ENCODE data around the gene ZNF821. TPM values are rescaled to one million over a fixed set of nuclear protein-coding genes. Genes with fewer than 3 reads are reported as not detected.
A peak's percentile ranks its signal among the peaks of the same experiment; 100 is the strongest.

ZNF821 gene
- total RNA-seq, 1 experiment from 2014 or later = 3.4 TPM

GRCh38 chr16:71895679-71896365 is 11.8 kb upstream of the ZNF821 start:
- peaks cover 12% of the 10 kb centered on the region for H3K4me1 Mint-ChIP-seq (ENCODE audit: insufficient read depth, unreplicated experiment)
- no peaks in the 10 kb centered on the region for H3K27me3 Mint-ChIP-seq (ENCODE audit: insufficient read depth, unreplicated experiment)
- peak overlapping the region; percentile 87 for H3K4me3 Mint-ChIP-seq (ENCODE audit: unreplicated experiment)
- peak; percentile 50 for DNase-seq (ENCODE audit: unreplicated experiment)
- peak overlapping the region; percentile 96 for H3K27ac Mint-ChIP-seq (ENCODE audit: low read depth, unreplicated experiment)
- POLR2A ChIA-PET = interaction anchor here (0.6 to 7.8 kb wide), 27 partner anchors 7 to 1373 kb away, joined by 3 to 141 read pairs (median 5); partner anchors contain the start of genes AP1G1, ATXN1L, COG4 and DHX38
- no TSS peak for BruUV-seq (replicated peaks)
- H3K36me3 Mint-ChIP-seq (ENCODE audit: insufficient read depth, unreplicated experiment) = peaks cover 10% of the 10 kb centered on the region
- TF ChIP-seq CTCF (IDR thresholded peaks at IDR 0.05; ENCODE audit: unreplicated experiment) = no peak
- no peaks in the 10 kb centered on the region for H3K9me3 Mint-ChIP-seq (ENCODE audit: unreplicated experiment)
- CTCF ChIA-PET = interaction anchor here (0.7 to 2.7 kb wide), 6 partner anchors 9 to 65 kb away, joined by 3 to 23 read pairs (median 4); no protein-coding TSS in a partner anchor
- intact Hi-C loops (cut with micrococcal nuclease) = loop anchor here (2.0 to 10.0 kb wide), 2 partner anchors 87 to 199 kb away; partner anchors contain the start of genes AP1G1, DHX38 and TXNL4B

- CTCF ChIA-PET = interaction anchor here (0.7 to 2.7 kb wide), 2 partner anchors 13 to 87 kb away, joined by 4 to 23 read pairs; no protein-coding TSS in a partner anchor
- Mint-ChIP-seq H3K9me3 (ENCODE audit: unreplicated experiment) (no peaks in the 10 kb centered on the region), H3K4me3 (ENCODE audit: unreplicated experiment) (peak within 1 kb of the TSS; percentile 87), H3K4me1 (ENCODE audit: insufficient read depth, unreplicated experiment) (peaks cover 6% of the 10 kb centered on the region), H3K36me3 (ENCODE audit: insufficient read depth, unreplicated experiment) (peaks cover 10% of the 10 kb centered on the region), H3K27ac (ENCODE audit: low read depth, unreplicated experiment) (peak within 1 kb of the TSS; percentile 96), H3K27me3 (ENCODE audit: insufficient read depth, unreplicated experiment) (no peaks in the 10 kb centered on the region)
- intact Hi-C loops (cut with micrococcal nuclease) = loop anchor here (2.0 to 10.0 kb wide), 2 partner anchors 86 to 200 kb away; partner anchors contain the start of genes AP1G1, DHX38 and TXNL4B
- no TSS peak for BruUV-seq (replicated peaks)
- POLR2A ChIA-PET = interaction anchor here (0.6 to 7.8 kb wide), 21 partner anchors 8 to 1372 kb away, joined by 3 to 141 read pairs (median 7); partner anchors contain the start of genes AP1G1, ATXN1L, COG4 and DHX38
- peak; percentile 98 for DNase-seq (ENCODE audit: unreplicated experiment)
- no peak for TF ChIP-seq CTCF (IDR thresholded peaks at IDR 0.05; ENCODE audit: unreplicated experiment)
These were observed 11.1 kb upstream of the ZNF821 start, which contains the start of gene IST1 for GRCh38 chr16:71894921-71895678. IST1 (plus strand) TSS chr16:71895531; CDS start chr16:71915641, 20,110 bp downstream.

GRCh38 chr16:71894229-71894920 is 10.4 kb upstream of the ZNF821 start:
- Mint-ChIP-seq H3K4me1 (ENCODE audit: insufficient read depth, unreplicated experiment) (peaks cover 5% of the 10 kb centered on the region), H3K4me3 (ENCODE audit: unreplicated experiment) (peak overlapping the region; percentile 87), H3K27ac (ENCODE audit: low read depth, unreplicated experiment) (peak overlapping the region; percentile 96), H3K36me3 (ENCODE audit: insufficient read depth, unreplicated experiment) (peaks cover 10% of the 10 kb centered on the region), H3K9me3 (ENCODE audit: unreplicated experiment) (no peaks in the 10 kb centered on the region), H3K27me3 (ENCODE audit: insufficient read depth, unreplicated experiment) (no peaks in the 10 kb centered on the region)
- CTCF ChIA-PET = interaction anchor here (0.6 to 1.6 kb wide), 6 partner anchors 12 to 1336 kb away, joined by 3 to 8 read pairs (median 4); no protein-coding TSS in a partner anchor
- intact Hi-C loops (cut with micrococcal nuclease) = loop anchor here (2.0 to 10.0 kb wide), 2 partner anchors 86 to 200 kb away; partner anchors contain the start of genes AP1G1, DHX38 and TXNL4B
- POLR2A ChIA-PET = interaction anchor here (0.6 to 7.8 kb wide), 16 partner anchors 9 to 1372 kb away, joined by 3 to 141 read pairs (median 6); partner anchors contain the start of genes AP1G1, ATXN1L, COG4 and ZNF821
- DNase-seq (ENCODE audit: unreplicated experiment) = peak; percentile 72
- TSS peak; percentile 66 for BruUV-seq (replicated peaks)
- TF ChIP-seq CTCF (IDR thresholded peaks at IDR 0.05; ENCODE audit: unreplicated experiment) = no peak
